HG02798 (cell line): ENCODE results near the gene INPP4B.
"Not testable (repeated sequence)": the region's sequence is repeated elsewhere in the genome, so short reads cannot be mapped to it uniquely, and the experiment has no call there.

Experiments
- ATAC-seq: cut with Tn5 transposase; IDR thresholded peaks from one replicate; pipeline ENCODE4 v1.9.1; 2021; ENCODE audit warnings: mild to moderate bottlenecking; ENCODE audit not compliant: unreplicated experiment, poor library complexity

The INPP4B gene

GRCh38 chr4:142085513-142086292 lies 760.4 kb downstream of the INPP4B start:
- ATAC-seq: no peak

GRCh38 chr4:142083264-142083663 lies 762.8 kb downstream of the INPP4B start:
- no peak for ATAC-seq

DNA sequence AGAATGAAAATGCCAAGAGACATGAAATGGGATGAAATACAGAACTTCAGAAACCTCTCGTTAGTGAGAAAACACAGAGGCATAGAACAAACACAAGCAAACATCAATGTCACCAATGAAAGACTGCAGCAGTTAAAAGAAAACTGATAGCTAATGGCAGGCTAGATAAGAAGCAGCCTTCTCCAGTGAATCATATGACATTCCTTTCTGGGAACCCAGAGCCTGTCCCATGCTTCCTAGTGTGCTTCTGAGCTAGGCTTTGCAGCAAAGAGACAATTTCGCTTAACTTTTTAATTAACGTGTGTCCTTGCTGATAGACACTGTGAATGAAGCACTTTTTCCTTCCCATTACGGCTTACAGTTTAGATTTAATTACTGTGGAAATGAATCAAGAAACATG lies 765.1 kb downstream of the INPP4B start:
- no peak for ATAC-seq

GRCh38 chr4:142079959-142080358 lies 766.1 kb downstream of the INPP4B start:
- no peak for ATAC-seq

GRCh38 chr4:142077048-142077447 lies 769.1 kb downstream of the INPP4B start:
- ATAC-seq: no peak

DNA sequence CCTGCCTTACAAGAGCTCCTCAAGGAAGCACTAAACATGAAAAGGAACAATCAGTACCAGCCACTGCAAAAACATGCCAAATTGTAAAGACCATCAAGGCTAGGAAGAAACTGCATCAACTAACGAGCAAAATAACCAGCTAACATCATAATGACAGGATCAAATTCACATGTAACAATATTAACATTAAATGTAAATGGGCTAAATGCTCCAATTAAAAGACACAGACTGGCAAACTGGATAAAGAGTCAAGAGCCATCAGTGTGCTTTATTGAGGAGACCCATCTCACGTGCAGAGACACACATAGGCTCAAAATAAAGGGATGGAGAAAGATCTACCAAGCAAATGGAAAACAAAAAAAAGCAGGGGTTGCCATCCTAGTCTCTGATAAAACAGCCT lies 777.8 kb downstream of the INPP4B start:
- not testable (repeated sequence) for ATAC-seq

GRCh38 chr4:142066562-142066961 lies 779.5 kb downstream of the INPP4B start:
- ATAC-seq: not testable (repeated sequence)

DNA sequence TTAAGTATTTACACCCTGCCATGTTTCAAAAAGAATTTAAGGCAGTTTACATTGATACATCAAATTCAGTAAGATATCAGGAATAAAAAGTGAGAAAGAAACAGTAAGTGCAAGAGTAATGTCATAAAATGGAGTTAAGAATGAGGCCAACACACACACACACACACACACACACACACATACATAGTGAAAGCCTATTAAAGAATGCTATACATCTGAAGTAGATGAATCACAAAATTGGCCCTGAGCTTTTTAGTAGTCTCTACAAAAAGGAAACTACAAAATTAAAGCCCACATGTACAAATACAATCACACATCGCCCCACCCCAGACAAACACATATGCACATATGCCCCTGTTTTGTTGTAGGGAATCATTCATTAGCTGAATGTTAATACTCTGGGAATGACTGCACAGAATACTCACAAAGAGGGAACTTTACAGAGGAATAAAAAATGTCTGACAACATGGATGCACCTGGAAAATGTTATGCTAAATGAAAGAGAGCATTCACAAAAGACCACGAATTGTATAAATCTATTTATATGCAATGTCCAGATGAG lies 780.9 kb downstream of the INPP4B start:
- no peak for ATAC-seq

GRCh38 chr4:142064181-142064580 lies 781.9 kb downstream of the INPP4B start:
- no peak for ATAC-seq

GRCh38 chr4:142045996-142046395 lies 800.1 kb downstream of the INPP4B start:
- ATAC-seq: no peak

DNA sequence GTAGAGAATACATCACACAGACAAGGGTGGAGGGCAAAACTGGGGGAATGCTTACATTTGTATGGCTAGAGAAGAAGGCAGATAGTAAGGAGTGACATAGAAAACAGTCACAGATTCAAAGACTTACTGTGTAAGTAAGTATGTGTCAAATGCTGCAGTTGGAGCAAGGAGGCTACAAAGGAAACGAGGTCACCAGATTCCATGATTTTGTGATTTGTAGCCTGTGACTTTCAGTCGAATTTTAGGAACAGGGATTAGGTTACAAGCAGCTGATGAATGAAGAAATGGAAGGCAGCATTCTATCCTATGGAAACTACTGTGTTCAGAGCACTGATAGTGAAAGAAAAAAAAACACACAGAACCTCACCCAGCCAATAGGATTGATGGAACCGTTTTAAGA lies 801.8 kb downstream of the INPP4B start:
- no peak for ATAC-seq

- ATAC-seq: no peak
These were observed 802.6 kb downstream of the INPP4B start for GRCh38 chr4:142043509-142043908.

DNA sequence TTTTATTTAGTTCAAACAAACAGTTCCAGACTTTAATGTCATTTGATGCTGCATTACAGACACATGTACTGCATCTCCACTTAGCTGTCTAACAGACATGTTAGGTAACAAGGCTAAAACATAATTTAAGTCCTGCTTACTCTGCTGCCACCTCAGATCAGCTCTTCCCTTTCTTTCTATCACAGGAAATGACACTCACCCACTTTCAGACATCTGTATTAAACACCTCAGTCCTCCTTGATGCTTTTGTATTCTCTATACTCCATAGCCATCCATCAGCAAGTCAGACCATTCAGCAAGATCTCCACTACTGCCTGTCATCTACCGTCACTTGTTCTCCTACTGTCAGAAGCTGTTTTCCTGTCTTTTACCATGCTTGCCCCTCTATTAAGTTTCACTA lies 804.3 kb downstream of the INPP4B start:
- no peak for ATAC-seq

GRCh38 chr4:142040043-142040442 lies 806.1 kb downstream of the INPP4B start:
- ATAC-seq: no peak

- no peak for ATAC-seq
These were observed 809.1 kb downstream of the INPP4B start for GRCh38 chr4:142036795-142037583.

GRCh38 chr4:142035566-142035965 lies 810.5 kb downstream of the INPP4B start:
- no peak for ATAC-seq

GRCh38 chr4:142034101-142034500 lies 812.0 kb downstream of the INPP4B start:
- no peak for ATAC-seq

GRCh38 chr4:142030010-142030409 lies 816.1 kb downstream of the INPP4B start:
- no peak for ATAC-seq

GRCh38 chr4:142021761-142022160 lies 824.3 kb downstream of the INPP4B start:
- ATAC-seq: no peak

DNA sequence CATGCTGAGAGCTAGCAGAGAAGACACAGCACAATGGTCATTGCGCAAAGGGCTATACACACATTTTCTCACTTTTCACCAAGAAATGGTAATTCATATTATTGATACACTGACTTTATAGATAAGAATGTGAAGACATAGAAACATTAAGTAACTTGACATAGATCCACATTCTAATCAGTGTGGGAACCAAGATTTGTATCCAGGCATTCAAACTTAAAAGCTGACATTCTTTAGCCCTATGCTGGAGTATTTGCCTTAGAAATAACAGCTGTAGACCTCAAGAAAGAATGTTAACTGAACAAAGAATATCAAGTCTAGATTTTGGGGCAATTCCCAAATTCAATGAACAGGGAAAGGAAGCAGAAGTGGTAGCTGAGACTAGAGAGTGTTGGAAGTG lies 824.9 kb downstream of the INPP4B start:
- no peak for ATAC-seq

- peak; percentile 68 for ATAC-seq
These were observed 830.1 kb downstream of the INPP4B start for GRCh38 chr4:142016031-142016430.
